GM21528 (cell line): ENCODE results near the gene IRF4.
A peak's percentile ranks its signal among the peaks of the same experiment; 100 is the strongest.

Source experiments
- ATAC-seq: cut with Tn5 transposase; IDR thresholded peaks from one replicate; pipeline ENCODE4 v1.9.1; 2021; ENCODE audit warnings: mild to moderate bottlenecking, moderate library complexity; ENCODE audit not compliant: unreplicated experiment, low FRiP score

IRF4 gene

DNA sequence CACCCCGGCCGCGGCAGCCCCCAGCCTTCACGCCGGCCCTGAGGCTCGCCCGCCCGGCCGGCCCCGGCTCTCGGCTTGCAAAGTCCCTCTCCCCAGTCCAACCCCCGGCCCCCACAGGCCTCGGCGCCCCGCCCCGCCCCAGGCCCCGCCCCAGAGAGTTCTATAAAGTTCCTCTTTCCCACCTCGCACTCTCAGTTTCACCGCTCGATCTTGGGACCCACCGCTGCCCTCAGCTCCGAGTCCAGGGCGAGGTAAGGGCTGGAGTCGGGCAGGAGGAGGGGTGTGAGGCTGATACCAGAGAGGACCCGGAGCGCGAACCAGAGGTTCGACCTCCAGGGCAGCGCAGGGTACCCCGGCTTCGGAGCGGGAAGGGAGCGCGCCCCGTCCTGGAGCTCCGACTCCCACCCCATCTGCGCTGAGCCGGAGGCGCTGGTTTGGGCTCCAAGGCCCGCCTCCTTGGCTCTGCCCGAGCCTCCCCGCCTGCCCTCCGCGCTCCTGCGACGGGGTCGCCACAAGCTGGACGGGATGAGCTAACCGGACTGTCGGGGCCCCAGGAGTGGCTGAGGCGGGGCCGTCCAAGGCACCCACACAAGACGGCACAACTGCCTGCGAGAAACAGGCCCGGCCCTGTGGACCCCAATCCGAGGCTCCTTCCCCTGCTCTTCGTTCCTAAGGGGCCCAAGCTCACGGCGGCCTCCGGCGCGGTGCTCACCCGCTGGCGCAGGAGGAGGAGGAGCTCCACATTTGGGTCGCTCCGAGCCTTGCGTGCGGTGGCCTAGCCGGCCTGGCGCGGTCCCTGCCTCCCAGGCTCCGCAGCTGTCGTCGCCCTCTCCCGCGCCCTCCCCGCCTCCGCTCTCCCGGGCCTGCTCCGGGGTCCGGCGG lies at the start of gene IRF4:
Gene IRF4 (plus strand): TSS at position 194 of the 882 bp plus-strand sequence. CDS start 1,401 bp downstream, outside the sequence.
- ATAC-seq: peak; percentile 50

- no peak for ATAC-seq
Measured at GRCh38 chr6:341914-342831, 49.4 kb upstream of the IRF4 start.

DNA sequence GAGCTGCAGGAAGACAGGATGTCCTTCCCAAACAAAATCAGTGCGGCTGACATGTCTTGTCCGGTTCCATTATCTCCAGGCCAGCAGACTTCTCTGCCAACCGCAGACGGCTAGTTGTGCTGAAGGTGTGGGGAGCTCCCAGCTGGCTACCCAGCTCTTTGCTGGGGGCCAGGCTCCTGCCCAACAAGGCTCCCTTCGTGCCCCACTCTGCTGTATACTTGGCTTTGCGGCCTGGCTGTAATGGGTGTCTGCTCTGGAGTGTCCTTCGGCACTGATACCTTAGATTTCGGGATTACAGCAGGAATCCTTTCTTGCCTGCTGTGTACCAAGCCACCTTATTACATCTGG lies 48.7 kb upstream of the IRF4 start:
- no peak for ATAC-seq

GRCh38 chr6:343226-343935 lies 48.2 kb upstream of the IRF4 start:
- ATAC-seq: no peak

- ATAC-seq: no peak
Measured at GRCh38 chr6:343960-344815, 47.4 kb upstream of the IRF4 start.

DNA sequence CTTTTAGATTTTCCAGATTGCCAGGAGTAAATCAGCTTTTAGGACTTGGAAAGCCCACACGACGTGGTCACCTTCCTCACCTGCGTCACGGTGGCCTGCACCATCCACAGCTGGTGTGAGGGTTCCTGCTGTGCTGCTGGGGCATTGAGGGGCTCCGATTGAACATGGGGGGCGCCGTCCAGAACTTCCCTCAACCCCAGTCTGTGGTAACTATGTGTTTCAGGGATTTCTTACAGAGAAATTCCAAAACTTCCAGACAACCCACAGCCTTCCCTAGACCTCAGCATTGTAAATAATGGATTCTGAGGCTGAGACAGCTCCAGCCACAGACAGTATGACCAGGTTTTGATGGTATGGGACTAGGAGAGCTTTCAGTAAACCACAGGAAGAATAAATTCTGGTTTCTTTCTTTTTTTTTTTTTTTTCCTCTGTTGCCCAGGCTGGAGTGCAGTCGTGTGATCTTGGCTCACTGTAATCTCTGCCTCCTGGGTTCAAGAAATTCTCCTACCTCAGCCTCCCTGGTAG lies 46.7 kb upstream of the IRF4 start:
- ATAC-seq: no peak

DNA sequence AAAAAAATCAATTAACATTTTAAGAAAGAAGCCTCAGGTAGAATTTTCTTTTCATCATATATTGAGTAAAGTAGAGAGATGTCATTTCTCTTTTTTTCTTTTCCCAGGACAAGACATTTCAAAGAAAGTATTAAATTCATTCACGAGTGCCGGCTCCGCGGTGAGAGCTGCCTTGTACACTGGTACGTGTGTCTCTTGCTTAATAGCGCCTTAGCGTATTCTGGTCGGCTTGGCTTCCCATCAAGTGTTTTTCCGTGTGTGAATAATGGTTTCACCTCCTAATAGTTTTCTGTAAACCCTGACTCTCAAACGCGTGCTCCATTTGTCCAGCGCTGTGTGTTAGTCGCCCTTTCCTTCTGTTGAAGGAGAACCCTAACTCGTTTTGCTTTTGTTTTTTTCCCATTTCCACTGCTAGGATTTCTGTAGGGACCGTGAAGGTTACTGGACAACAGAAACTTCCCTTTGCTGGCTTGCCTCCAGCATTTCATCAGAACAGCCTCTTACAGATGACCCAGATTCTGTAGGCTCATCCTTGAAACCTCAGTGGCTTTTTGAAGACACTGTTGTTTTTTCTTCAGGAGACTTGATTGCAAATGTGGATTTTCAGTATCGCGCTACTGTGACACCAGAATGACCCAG lies 45.7 kb upstream of the IRF4 start:
- no peak for ATAC-seq

DNA sequence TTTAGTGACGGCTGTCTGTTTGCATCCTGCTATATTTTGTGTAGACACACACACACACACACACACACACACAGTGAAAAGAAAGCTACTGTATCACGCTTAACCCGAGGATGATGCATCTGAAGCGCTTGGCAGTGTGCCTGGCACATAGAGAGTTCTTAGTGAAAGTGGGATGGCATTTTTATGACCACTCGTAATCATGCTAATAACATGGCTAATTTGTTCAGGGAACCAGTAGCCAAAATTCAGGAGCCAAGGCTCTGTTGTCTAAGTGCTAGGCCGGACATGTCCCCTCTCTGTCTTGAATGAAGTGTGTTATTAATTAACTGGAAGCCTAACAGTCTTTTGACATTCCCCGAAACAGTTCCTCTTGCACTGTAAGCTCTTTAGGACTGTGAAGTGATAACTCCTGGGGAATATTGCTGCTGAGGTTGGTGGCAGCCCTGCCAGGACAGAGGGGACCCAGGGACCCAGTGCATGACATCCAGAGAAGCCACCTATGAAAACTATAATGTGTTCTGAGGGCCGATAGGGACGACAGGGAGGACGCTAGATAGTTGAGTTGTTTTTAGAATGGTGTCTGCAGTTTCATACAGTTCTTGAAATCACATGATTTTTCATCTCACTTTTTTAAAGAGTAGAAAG lies 45.0 kb upstream of the IRF4 start:
- no peak for ATAC-seq

DNA sequence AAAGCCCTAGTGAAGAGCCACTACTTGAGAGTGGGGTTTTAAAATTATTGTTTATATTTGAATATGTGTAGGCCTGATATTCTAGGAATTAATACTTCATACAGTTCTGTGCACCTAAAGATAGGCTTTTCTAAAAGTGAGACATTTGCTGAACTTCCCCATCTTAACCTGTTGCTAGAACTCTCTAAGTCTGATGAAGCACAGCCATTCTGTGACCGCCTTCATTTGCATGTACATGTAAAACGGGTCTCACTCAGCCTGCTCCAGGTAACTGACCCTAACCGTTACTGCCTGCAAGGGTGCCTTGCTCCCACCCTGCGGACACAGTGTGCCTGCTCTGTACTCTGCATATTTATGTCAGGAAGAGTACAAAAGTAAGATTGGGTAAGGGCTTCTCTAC lies 44.3 kb upstream of the IRF4 start:
- peak; percentile 68 for ATAC-seq

DNA sequence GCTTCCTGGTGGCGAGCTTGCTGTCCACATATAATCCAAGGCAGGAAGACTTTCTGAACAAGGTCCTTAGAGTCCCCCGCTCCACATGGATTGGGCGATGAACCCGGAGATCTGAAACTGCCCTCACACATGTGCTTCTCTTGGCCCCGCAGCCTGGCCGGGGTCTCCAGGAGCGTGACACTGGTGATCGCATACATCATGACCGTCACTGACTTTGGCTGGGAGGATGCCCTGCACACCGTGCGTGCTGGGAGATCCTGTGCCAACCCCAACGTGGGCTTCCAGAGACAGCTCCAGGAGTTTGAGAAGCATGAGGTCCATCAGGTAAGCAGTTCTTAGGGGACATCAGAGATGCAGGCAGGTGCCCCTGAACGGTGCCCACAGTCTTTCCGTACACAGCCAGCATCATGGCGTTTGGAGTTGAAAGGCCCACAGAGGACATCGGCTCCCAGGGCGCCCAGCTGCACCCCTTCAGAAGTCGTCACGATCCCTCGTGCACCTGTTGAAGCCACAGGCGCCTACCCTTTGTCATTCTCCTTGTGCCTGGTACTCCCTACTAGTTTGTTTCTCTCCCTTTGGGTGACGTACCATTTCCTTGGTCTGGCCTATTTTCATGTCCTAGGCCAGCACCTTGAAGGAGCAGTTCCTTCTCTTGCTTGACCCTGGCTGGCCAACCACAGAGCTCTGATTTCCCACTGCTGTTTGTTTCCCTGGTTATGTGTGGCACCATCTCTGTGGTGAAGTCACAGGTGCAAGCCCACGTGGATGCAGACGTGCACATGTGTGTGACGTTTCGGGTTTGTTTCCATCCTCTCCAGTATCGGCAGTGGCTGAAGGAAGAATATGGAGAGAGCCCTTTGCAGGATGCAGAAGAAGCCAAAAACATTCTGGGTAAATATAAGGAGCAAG lies 43.3 kb upstream of the IRF4 start:
- no peak for ATAC-seq

DNA sequence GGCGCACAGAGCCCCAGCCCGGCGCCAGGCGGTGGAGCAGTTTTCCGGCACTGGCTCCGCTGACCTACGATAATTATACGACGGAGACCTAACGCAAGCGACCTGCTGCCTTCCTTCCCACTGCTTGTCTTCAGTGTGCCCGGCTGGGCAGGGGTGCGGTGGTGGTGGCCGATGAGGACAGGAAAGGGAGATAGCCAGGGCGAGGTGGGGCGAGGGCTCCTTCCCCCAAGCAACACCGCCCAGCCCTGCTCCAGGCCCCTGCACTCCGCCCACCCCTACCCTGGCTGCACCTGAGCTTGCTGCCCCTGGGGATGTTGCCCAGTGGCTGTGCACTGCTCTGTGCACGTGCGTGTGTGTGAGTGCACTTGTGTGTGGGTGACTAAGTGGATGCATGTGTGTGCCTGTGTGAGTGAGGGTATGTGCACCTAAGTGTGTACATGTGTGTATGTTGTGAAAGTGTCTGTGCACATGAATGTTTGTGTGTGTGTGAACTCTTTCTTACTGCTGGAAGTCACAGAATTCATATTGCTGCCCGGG lies 42.6 kb upstream of the IRF4 start:
- ATAC-seq: no peak

GRCh38 chr6:349491-349921 lies 42.0 kb upstream of the IRF4 start:
- no peak for ATAC-seq

DNA sequence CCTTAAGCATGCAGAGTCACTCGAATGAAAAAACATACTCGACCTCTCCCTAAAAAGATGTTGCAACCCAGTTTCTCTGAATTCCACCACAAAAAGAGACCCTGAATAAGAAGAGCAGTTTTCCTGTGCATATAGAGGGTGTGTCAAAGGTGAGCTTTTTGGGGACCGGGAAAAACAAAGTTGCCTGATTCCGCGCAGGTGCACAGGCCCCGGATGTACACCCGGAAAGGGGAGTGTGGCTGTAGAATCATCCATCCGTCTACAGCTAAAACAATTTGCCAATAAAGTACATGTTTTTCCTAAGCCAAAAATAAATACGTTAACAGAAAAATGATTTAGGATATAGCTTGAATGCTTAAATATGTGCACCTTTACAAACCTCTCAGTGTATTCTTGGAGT lies 41.2 kb upstream of the IRF4 start:
- ATAC-seq: no peak

DNA sequence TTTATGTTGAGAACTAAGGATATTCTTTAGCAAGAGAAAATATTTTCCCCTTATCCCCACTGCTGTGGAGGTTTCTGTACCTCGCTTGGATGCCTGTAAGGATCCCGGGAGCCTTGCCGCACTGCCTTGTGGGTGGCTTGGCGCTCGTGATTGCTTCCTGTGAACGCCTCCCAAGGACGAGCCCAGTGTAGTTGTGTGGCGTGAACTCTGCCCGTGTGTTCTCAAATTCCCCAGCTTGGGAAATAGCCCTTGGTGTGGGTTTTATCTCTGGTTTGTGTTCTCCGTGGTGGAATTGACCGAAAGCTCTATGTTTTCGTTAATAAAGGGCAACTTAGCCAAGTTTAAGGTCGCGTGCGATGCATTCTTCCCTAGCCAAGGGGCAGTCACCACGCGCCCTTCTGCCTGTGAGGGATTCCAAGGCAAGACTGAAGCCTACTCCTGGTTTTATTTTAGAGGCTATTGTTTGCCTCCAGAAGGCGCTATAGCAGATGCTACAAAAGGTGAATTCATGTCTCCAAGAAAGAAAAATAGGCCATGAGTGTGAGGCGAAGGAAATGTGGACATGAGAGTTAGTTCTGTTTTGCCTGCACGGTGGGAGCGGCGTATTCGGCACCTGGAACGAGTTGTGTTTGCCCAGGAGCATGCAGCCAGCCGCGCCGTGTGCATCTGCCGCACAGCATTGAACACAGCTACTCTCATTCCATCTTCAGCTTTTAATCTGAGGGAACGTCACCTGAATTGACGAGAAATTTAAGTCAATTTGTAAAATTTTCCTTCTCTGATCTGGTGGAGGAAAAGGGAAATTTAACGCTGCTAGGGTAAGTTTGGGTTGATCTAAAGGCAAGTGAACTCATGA lies 40.3 kb upstream of the IRF4 start:
- ATAC-seq: no peak

DNA sequence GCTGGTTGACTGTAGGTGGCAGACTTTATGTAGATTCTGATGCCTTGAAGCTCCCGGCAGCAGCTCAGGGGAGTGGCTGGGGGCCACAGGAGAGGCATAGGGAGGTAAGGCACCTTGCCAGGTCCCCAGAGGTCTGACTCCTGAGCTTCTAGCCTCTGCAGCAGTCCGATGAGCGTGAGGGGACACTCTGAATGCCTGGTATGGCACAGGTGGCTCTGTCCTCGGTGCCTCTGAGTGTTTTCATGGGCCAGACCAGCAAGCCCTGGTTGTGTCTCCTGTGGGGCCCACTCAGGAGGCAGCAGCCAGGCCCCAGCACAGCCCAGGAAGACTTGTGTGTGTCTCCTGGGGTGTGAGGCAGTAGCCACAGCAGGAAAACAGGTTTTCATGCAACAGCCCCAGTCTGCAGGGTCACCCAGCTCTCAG lies 39.7 kb upstream of the IRF4 start:
- ATAC-seq: no peak

GRCh38 chr6:352474-352873 lies 39.1 kb upstream of the IRF4 start:
- no peak for ATAC-seq
